Measurements from ENCODE around the gene BTD.

- TF ChIP-seq POLR2AphosphoS5 (IDR thresholded peaks at IDR 0.05; ENCODE audit: borderline replicate concordance, low read depth, low read length) (no peak), EZH2 (IDR thresholded peaks at IDR 0.05) (no peak)
These were observed 26.1 kb upstream of the BTD start for GRCh38 chr3:15575446-15575845.

Data from SK-N-MC (cell line).